ENCODE measurements around the gene HSPA4L.

The HSPA4L gene

DNA sequence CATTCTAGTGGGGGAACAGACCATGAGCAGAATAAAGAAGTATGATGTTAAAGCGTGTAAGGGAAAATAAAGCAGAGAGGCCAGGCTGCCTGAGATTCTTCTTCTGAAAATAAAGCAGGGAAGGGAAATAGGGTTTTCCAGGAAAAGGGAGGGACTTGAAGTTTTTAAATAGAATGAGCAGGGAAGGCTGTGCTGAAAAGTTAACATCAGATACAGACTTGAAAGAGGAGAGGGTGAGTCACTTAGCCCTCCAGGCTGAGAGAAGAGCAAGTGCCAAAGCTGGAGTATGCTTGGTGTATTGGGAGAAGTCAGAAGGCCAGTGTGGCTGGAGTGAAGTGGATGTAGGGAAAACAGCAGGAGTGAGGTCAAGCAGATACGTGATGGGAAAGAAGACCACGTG lies 88.6 kb downstream of the HSPA4L start:
- no peak for DNase-seq

DNA sequence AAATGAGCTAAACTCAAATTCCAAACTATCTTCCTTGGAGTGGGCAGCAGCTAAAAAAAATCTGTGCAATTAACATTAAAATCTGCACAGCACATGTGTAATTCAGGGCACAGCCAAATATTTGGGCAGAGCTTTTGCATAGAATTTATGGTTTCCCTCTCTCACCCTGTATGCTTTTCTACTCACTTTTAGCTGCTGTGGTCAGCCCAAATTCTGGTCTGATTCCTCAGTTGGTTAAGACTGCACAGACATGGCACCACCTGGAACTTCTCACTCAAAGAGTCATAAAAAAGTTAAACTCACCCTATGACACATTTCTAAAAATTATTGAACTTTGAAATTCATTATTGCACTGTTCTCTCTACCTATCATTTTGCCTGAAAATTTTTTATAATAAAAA lies 93.7 kb downstream of the HSPA4L start:
- no peak for DNase-seq

DNA sequence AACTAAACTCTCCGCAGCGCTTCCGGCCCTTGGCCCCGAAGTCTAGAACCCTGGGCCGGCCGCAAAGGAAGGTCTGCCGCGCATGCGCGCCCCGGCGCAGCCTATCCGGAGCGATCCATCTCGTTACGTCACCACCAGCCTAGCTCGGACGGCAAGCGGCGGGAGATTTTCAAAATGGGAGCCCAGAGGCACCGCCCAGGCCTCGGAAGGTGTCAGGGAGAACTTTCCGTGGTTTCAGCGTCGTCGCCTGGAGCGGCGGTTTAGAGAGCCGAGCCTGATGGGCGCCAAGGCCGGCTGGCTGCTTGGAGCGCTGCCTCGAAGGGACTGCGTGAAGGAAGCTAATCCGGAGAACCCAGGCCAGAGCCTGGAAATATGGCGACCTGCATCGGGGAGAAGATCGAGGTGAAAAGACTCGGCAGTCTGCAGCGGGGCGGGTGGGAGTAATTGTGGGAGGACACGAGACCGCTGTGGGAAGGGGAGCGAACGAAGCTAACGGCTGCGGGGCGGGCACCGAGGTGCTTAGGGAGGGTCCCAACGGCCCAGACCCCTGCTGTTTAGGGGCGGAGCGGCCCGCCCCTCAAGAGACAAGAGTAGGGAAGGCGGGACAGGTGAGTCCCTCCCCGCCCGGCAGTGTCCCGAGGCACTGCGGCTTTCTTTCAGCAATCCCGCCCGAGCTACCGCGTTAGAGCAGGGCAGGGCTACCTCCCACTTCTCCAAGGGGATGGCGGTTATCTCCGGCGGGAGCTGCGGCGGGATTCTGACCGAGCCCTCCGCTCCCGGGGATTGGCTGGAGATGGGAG lies 98.8 kb downstream of the HSPA4L start, which contains the start of gene PLK4:
Gene PLK4, plus strand, starts transcription at position 131 of the 800 bp plus-strand sequence. Its CDS starts 242 bp downstream, at position 373.
- peak; percentile 80 to 92 for DNase-seq

DNA sequence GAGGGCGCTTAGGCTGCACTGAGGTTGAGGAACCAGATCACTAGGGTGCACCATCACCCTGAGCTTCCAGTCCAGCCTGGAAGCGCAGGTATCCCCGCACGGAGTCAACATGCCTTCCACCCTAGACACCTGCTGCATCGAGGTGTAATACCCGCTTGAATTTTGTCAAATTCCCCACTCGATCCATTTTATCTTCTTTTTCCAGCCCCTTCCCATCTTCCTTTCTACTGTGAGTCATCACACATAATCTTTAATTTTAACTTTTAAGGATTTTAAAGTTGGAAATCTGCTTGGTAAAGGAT lies 99.4 kb downstream of the HSPA4L start:
- DNase-seq = no peak

DNA sequence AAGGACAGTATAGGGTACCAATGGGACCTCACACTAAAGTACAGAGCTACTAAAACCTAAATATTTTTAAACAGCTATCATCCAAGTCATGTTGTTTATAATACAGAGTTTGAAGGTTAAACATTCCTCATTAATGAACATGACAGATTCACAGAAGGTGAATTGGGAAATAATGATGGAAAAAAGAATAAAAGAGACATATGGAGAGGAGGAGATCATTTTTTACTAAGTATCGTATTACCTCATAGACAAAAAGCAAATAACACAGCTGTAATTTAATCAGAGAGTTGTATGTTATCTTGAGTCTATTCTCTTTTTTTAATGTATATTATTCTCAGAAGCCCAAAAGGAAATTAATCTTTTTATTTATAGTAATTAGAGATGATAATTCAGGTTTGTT lies 106.4 kb downstream of the HSPA4L start:
- no peak for DNase-seq

DNA sequence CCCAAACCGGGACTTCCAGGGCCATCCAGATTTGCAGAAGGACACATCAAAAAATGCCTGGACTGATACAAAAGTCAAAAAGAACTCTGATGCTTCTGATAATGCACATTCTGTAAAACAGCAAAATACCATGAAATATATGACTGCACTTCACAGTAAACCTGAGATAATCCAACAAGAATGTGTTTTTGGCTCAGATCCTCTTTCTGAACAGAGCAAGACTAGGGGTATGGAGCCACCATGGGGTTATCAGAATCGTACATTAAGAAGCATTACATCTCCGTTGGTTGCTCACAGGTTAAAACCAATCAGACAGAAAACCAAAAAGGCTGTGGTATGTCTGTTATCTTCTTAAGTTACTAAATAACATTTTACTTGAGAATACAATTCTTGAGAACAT lies 107.8 kb downstream of the HSPA4L start:
- DNase-seq = no peak
